GM19240 (cell line): ENCODE results near the gene RBM44.
"Not testable (repeated sequence)": the region's sequence is repeated elsewhere in the genome, so short reads cannot be mapped to it uniquely, and the experiment has no call there.

ENCODE experiments used
- DNase-seq: peaks from one replicate; pipeline ENCODE4 v3.0.0; 2011; ENCODE audit warnings: low spot score; ENCODE audit not compliant: insufficient read length

Gene RBM44

GRCh38 chr2:237774811-237775553 lies 23.6 kb upstream of the RBM44 start:
- DNase-seq, result peak; percentile 45

DNA sequence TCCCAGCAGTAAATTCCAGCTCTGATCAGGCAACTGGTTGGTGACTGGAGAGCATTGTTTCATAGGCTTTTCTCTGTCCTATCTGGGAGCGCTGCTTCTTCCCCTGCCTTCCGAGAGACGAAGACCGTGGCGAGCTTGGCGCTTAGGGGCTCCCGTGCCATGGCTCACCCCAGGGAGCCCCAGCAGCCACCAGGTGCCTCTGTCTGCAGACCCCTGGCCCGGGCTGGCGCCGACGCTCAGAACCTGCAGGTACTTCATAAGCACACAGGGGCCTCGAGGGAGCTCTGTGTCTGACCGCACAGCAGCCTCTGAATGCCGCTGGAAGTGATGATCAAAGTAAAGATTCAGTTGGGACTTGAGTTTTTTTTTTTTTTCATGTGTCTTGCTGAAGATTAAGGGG lies 19.1 kb upstream of the RBM44 start:
- no peak for DNase-seq

DNA sequence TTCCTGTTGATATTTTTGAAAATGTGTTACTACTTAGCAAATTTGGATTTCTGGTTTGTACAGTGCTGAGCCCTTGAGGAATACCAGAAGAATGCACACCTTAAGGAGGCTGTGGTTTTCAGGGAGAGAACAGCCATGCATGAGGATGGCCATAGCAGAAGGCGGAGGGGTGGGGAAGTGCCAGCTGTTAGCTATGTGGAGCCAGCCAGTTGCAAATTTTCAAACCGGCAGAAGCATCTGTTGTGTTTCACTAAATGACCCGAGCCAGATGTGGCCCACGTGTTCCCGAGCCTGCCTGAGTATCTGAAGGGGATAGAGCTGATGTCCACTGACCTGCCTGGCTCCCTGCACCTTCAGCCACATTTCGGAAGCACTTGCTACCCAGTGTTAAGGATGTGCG lies 16.4 kb upstream of the RBM44 start:
- no peak for DNase-seq

- DNase-seq, result not testable (repeated sequence)
These were observed 14.9 kb upstream of the RBM44 start for GRCh38 chr2:237783678-237784077.

DNA sequence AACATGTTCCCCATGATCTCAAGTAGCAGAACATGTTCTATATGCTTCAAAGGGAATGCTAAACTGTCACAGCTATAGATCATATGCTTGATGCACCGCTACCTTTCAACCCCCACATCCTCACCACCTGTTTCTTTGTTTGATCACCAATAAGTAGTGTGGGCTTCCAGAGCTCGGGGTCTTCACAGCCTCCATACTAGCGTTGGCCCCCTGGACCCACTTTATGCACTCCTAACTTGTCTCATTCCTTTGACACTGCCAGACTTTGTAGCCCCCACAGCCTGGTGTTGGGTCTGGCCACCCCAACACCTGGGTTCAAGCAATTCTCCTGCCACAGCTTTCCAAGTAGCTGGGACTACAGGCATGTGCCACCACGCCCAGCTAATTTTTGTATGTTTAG lies 11.6 kb upstream of the RBM44 start:
- no peak for DNase-seq

DNA sequence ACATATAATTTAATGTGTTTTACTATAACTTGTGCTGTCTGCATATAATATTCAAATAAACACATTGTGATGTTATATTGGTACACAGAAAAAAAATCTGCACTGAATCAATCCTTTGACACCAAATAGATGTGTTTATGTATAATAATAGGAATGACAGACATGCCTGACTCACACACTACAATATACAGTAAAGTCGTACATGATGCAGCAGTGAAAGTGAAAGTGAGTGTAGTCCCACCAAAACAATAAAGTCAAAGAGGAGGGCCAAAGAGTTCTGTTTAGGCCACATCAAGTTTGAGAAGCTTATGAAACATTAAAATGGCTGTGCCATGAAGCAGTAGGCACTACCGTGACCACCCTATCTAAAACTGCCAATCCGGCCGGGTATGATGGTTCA lies 8.2 kb upstream of the RBM44 start:
- no peak for DNase-seq

DNA sequence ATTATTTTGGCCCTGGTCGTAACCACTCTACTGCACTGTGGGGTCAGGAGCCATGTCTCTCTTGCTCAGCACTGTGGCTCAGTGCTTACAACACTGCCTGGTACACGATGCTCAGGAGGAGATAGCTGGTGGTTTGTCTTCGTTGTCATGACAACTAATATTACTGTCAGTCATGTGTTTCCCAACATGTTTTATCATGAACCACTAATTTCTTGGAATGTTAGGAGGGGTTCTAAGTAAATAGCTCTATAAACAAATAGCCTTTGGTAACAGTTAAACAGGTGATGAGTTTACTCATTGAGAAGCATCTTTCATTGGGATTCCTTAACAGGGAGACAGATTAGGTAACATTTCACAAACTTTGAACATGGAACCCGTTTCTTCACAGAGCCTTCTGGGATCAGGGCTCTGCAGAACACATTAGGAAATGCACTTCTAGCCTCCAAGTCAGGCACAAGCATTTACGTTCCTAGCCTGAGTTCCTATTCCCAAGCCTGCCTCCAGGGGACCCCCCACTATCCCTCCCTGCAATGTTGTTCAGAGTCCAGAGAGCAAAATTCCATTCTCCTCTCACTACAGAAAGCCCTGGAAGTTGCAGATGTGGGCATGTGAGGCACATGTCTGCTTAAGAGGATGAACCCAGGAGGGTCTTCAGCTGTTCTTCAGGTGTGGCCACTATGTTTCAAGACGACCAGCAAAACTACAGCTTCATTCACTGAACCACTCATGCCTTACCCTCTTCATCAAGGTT lies 6.4 kb upstream of the RBM44 start:
- DNase-seq, result no peak

- DNase-seq, result no peak
These were observed 1.3 kb upstream of the RBM44 start for GRCh38 chr2:237797253-237797652.

GRCh38 chr2:237799060-237799428 lies 465 bp downstream of the RBM44 start:
- no peak for DNase-seq

GRCh38 chr2:237801466-237801865 lies 2.9 kb downstream of the RBM44 start:
- DNase-seq, result no peak

GRCh38 chr2:237806334-237806733 lies 7.8 kb downstream of the RBM44 start:
- DNase-seq, result no peak

GRCh38 chr2:237815637-237816036 lies 17.1 kb downstream of the RBM44 start:
- DNase-seq, result no peak

- no peak for DNase-seq
These were observed 18.0 kb downstream of the RBM44 start for GRCh38 chr2:237816531-237816930.

- no peak for DNase-seq
These were observed 19.5 kb downstream of the RBM44 start for GRCh38 chr2:237818066-237818473.

DNA sequence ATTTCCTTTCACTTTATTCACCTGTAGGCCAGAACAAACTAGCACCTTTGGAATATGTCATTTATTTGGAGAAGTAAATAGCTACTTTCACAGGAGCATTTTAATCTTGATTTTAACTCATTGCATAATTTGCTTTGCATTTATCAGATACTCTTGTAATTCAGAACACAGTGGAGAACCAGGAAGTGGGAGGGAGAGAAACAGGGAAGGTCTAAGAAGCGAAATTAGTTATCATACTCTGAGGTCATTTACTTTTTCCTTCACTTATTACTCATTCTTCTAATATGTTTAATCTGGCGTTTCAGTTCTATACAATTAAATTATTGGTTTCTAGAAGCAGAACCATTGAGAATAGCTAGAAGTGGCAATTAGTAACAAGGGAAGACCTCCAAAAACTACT lies 20.7 kb downstream of the RBM44 start:
- DNase-seq, result no peak

DNA sequence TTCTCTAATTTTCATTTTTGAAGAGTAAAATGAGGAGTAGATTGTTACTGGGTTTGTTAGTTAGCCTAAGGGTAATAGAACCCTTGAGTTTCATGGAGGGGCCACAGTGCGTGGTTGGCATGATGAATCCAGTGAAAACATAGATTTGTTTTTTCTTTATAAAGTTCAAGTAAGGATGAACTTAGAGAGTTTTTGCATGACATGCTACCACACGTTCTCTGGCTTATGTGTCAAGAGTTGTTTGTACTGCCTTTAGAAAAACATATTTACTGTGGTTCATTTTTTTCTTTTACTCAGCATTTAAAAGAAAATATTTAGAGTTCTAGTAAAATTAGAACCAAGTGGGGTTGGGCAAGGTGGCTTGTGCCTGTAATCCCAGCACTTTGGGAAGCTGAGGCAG lies 21.8 kb downstream of the RBM44 start:
- DNase-seq, result no peak

DNA sequence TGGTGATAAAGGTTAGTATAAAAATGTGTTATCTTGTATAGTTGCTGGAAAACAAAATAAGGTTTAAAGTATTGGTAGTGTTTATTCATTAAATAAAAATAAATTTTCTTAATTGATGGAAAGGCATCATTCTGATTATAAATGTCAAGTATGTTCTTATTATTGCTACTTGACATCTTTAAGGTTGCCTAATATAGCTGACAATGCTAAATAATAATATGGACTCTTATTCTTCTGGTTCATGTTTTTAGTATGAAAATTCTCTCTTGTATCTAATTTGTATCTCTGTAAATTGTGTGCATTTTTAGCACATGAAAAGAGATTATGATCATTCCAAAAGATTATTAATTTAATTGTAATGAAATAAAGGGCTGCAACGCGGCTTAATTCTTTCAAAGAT lies 25.0 kb downstream of the RBM44 start:
- no peak for DNase-seq

GRCh38 chr2:237824085-237824484 lies 25.5 kb downstream of the RBM44 start:
- no peak for DNase-seq

DNA sequence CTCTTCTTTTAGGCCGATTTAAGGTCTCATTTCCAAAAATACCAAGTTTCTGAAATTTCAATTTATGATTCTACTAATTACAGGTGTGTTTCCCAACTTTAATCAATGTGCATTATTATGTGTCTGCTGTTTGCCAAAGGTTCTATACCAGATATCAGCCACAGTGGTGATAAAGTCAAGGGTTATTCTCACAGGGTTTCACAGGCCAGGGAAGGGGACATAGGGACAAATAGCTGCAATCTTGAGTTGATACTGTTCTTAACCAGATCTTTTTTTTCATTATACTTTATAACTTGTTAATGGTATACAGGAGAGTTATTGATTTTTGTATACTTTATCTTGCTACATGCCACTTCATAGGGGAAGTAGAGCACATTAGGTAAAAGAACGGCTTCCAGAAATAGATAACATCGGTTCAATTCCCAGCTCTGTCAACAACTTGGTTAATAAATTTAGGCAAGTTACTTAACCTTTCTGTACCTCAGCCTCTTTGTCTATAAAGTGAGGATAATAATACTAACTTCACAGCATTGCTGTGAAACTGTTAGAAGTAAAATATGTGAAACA lies 28.9 kb downstream of the RBM44 start:
- DNase-seq, result no peak

- no peak for DNase-seq
These were observed 31.9 kb downstream of the RBM44 start for GRCh38 chr2:237830522-237830921.

DNA sequence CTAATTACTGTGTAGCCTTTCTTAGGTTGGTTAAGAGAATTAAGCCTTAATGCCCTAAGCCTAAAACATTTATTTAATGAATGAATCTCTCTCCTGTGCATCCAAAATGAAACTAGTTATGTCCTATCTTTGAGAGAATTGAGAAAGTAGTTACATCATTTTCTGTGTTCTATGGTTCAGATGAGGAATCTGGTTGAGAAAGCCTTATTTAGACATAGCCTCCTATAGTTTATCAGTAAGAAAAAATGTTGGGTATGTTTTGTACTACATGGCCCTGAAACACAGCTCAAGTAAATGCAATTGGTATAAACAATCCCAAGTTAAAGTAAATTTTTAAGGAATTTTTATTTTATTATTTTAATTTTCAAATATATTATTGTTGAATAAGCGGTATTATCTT lies 35.0 kb downstream of the RBM44 start:
- DNase-seq, result no peak

GRCh38 chr2:237835372-237835771 lies 36.8 kb downstream of the RBM44 start:
- no peak for DNase-seq

DNA sequence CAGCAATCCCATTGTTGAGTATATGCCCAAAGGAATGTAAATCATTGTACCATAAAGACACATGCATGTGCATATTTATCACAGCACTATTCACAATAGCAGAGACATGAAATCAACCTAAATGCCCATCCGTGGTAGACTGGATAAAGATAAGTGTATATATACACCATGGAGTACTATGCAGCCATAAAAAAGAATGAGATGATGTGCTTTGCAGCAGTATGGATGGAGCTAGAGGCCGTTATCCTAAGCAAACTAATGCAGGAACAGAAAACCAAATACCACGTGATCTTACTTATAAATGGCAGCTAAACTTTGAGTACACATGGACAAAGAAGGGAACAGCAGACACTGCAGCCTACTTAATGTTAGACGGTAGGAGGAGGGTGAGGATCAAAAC lies 42.5 kb downstream of the RBM44 start:
- DNase-seq, result no peak
